T-helper 1 cell treated with Interleukin-12 subunit alpha and Interleukin-12 subunit beta and Interleukin-4 antibody, amounts not matched to agents 30 ng/mL and 1 ng/mL, for 36 hours (primary cell): ENCODE data around the gene SSU72. TPM values are rescaled to one million over a fixed set of nuclear protein-coding genes. Genes with fewer than 3 reads are reported as not detected.
"Not testable (repeated sequence)": the region's sequence is repeated elsewhere in the genome, so short reads cannot be mapped to it uniquely, and the experiment has no call there.

Experiments
- intact Hi-C: fragments of 100-400 bp; cut with micrococcal nuclease; formaldehyde crosslinking; loops from one replicate; pipeline ENCODE4 v1.15.1; 2024
- total RNA-seq: library from RNA; stranded (reverse); gene quantifications from 2 replicates; pipeline ENCODE4 v1.2.3, GENCODE V29; 2022

SSU72 gene
- total RNA-seq, 1 donor from 2014 or later, result 138 TPM

DNA sequence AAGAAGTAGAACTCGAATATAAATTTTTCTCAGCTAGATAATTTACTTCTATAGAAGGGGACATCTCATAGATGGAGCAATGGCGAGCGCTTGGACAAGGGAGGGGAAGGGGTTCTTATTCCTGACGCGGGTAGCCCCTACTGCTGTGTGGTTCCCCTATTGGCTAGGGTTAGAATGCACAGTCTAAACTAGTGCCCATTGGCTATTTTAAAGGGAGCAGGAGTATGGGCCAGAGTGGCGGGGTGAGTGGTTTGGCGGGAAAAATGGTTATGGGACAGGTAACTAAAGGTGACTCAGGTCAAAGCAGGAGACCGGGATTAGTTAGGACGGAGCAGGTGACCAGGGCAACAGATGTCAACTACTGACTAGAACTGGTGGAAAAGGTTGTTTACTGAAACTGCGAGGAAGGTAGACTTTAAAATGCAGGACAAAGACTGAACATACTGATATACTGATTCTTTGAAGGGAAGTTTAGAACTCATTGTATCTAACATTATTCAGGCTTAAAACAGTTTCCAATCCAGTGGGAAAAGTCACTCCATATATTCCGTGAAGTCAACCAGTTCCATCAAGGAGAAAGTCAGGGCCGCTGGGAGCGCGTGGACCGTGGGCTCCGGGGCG lies 63.6 kb downstream of the SSU72 start:
- intact Hi-C loops, result loop anchor here (1.0 to 10.0 kb wide), 5 partner anchors 40 to 551 kb away; partner anchors contain the start of genes ATAD3B, CALML6, KLHL17 and MRPL20

DNA sequence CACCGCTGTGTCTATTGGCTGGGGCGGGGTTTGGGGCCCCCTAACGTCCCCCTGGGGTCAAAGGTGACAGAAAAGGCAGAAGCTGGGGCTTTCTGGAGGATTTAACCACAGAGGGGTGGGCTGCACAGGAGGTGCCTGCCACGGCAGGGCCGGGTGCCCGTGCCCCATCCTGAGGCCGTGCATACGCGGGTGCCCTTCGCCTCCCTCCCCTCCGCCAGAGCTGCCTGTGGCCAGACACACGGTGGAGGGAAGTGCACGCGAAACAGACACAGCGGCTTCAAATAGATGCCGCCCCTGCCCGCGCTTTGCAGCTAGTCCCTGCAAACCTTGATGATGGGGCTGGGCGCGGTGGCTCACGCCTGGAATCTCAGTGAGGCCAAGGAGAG lies 65.2 kb downstream of the SSU72 start:
- intact Hi-C loops, result not testable (repeated sequence)

DNA sequence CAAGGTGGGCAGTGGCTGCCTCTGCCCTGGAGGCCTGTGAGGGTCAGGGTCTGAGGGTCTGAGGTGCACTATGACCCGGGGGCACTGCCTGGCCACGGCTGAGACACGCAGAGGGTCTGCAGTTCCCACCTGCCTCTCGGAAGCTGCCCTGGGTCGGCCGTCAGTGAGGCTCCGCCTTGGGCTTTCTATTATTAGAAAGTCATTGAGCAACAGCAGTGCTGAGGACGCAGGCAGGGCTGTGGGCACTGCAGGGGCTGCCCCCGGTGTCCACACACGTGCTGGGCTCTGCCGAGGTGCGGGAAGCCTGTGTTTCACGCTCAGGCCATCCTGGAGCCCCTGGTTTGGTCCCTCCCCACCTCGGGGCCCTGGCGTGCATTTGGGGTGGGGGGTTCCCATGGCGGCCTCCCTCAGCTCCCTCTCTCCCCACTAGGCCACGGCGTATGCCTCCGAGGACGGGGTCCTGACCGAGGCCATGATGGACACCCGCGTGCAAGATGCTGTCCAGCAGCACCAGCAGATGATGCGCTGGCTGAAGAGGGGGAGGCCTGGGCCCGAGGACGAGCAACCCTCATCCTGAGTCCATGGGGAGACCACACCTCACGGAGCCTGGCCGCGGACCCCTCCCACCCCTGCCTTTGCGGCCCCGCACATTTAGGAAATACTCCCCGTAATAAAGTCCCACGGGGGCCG lies 65.7 kb downstream of the SSU72 start:
- intact Hi-C loops, result not testable (repeated sequence)

DNA sequence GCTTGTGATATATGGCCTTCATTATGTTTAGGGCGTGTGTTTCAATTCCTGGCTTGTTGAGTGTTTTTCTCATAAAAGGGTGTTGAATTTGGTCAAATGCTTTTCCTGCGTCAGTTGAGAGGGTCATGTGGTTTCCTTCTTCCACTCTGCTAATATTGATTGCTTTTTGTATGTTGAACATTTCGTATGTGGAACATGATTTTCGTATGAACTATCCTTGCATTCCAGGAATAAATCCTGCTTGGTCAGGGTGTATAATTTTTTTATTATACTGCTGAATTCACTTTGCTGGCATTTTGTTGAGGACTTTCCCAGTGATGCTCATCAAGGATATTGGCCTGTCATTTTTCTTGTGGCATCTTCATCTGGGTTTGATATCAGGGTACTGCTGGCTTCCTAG lies 67.4 kb downstream of the SSU72 start:
- intact Hi-C loops, result no loop called here

DNA sequence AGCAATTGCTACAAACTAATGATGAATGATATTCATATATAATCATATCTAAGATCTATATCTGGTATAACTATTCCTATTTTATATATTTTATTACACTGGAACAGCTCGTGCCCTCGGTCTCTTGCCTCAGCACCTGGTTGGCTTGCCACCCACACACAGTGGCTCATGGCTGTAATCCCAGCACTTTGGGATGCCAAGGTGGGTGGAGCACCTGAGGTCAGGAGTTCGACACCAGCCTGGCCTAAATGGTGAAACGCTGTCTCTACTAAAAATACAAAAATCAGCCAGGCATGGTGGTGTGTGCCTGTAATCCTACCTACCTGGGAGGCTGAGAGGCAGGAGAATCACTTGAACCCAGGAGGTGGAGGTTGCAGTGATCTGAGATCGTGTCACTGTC lies 68.9 kb downstream of the SSU72 start:
- intact Hi-C loops, result loop anchor here (1.0 to 2.0 kb wide), 2 partner anchors 107 to 130 kb away; partner anchors contain the start of genes AURKAIP1 and CCNL2

DNA sequence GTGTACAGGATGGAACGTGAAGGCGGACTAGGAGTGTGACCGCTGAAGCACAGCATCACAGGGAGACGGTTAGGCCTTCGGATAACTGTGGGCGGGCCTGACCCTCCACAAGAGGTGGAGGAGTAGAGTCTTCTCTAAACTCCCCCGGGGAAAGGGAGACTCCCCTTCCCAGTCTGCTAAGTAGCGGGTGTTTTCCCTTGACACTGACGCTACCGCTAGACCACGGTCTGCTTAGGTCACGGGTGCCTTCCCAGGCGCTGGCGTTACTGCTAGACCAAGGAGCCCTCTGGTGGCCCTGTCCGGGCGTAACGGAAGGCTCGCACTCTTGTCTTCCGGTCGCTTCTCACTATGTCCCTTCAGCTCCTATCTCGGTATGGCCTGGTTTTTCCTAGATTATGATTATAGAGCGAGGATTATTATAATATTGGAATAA lies 69.3 kb downstream of the SSU72 start:
- intact Hi-C loops, result loop anchor here (1.0 to 2.0 kb wide), 2 partner anchors 107 to 130 kb away; partner anchors contain the start of genes AURKAIP1 and CCNL2

DNA sequence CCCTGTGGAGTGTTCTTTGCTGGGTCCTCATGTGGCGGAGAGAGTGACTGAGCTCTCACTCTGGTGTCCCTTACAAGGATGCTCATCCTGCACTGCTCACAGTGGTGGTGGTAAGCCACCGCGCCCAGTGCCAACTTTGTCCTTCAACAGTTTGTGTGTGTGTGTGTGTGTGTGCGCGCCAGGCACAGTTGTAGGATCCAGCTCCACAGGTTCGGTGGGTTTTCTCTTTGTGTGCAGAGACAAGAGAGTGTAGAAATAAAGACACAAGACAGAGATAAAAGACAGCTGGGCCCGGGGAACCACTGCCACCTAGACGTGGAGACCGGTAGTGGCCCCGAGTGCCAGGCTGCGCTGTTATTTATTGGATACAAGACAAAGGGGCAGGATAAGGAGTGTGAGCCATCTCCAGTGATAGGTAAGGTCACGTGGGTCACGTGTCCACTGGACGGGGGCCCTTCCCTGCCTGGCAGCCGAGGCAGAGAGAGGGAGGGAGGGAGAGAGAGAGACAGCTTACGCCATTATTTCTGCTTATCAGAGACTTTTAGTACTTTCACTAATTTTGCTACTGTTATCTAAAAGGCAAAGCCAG lies 69.8 kb downstream of the SSU72 start:
- intact Hi-C loops, result loop anchor here (1.0 to 2.0 kb wide), 2 partner anchors 106 to 130 kb away; partner anchors contain the start of genes AURKAIP1 and CCNL2

DNA sequence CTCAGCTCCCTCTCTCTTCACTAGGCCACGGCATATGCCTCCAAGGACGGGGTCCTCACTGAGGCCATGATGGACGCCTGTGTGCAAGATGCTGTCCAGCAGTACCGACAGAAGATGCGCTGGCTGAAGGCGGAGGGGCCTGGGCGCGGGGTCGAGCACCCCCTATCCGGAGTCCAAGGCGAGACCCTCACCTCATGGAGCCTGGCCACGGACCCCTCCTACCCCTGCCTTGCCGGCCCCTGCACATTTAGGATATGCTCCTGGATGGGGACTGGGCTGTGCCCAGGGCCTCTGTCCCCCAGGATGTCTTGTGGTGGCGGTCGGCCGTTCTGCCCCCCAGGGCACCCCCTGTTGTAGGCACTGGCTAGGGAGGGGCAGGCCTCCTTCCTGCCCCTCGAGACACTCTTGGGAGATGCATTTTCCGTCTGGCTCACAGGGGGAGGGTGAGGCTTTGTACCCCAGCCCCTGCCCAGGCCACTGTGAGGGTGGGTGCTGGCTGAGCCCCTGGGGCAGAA lies 79.1 kb downstream of the SSU72 start:
- intact Hi-C loops, result not testable (repeated sequence)

DNA sequence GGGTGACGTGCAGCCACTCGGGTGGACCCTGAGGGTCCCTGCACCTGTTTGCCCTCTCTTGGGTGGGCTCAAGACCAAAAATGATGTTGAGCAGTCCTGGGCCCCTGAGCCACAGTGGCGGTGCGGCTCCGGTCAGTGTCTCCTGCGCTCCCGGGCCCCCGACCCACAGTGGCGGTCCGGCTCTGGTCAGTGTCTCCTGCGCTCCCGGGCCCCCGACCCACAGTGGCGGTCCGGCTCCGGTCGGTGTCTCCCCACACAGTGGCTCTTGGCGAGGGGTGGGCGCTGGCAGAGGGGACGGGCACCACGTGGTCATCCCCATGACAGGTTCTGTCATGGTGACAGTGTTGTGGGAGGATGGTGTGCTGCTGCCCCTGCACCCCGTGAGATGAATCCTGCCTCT lies 80.4 kb downstream of the SSU72 start:
- intact Hi-C loops, result not testable (repeated sequence)

Other genes with a start within 250 kb of the SSU72 start
- 1.0 and 1.2 TPM in 2 replicates for gene TAS1R3, start 243.6 kb downstream of the SSU72 start, total RNA-seq
- 39.1 and 43.8 TPM in 2 replicates for gene DVL1, start 225.4 kb downstream of the SSU72 start, total RNA-seq
- gene MXRA8, start 216.3 kb downstream of the SSU72 start, total RNA-seq, result 0.25 and 0.27 TPM in 2 replicates
- gene AURKAIP1, start 199.7 kb downstream of the SSU72 start, total RNA-seq, result 104 and 114 TPM in 2 replicates
- gene CCNL2, start 175.5 kb downstream of the SSU72 start, total RNA-seq, result 119 and 120 TPM in 2 replicates
- gene MRPL20, start 167.6 kb downstream of the SSU72 start, total RNA-seq, result 138 and 139 TPM in 2 replicates
- not detected in 2 replicates for gene ANKRD65, start 153.6 kb downstream of the SSU72 start, total RNA-seq
- 1.6 and 2.0 TPM in 2 replicates for gene VWA1, start 139.2 kb downstream of the SSU72 start, total RNA-seq
- gene ATAD3C, start 125.2 kb downstream of the SSU72 start, total RNA-seq, result 0.56 and 1.5 TPM in 2 replicates
- 48.7 and 50.9 TPM in 2 replicates for gene ATAD3B, start 103.1 kb downstream of the SSU72 start, total RNA-seq
- gene ATAD3A, start 62.7 kb downstream of the SSU72 start, total RNA-seq, result 47.3 and 49.8 TPM in 2 replicates
- 0.39 and 0.63 TPM in 2 replicates for gene TMEM240, start 34.2 kb downstream of the SSU72 start, total RNA-seq
- gene FNDC10, start 25.3 kb upstream of the SSU72 start, total RNA-seq, result 6.9 and 8.8 TPM in 2 replicates
- gene MIB2, start 40.6 kb upstream of the SSU72 start, total RNA-seq, result 36.7 and 38.1 TPM in 2 replicates
- 2.3 and 2.6 TPM in 2 replicates for gene MMP23B, start 57.3 kb upstream of the SSU72 start, total RNA-seq
- 33.2 and 37.0 TPM in 2 replicates for gene CDK11B, start 84.1 kb upstream of the SSU72 start, total RNA-seq
- gene SLC35E2B, start 117.9 kb upstream of the SSU72 start, total RNA-seq, result 64.8 and 65.2 TPM in 2 replicates
- gene CDK11A, start 149.5 kb upstream of the SSU72 start, total RNA-seq, result 98.0 and 103 TPM in 2 replicates
- 79.4 and 84.4 TPM in 2 replicates for gene NADK, start 203.6 kb upstream of the SSU72 start, total RNA-seq